GM19025 (cell line): ENCODE data around the gene PHACTR1.

ENCODE experiments used
- ATAC-seq: cut with Tn5 transposase; IDR thresholded peaks from one replicate; pipeline ENCODE4 v1.9.1; 2021; ENCODE audit warnings: mild to moderate bottlenecking, low read depth, moderate library complexity; ENCODE audit not compliant: unreplicated experiment

Gene PHACTR1

DNA sequence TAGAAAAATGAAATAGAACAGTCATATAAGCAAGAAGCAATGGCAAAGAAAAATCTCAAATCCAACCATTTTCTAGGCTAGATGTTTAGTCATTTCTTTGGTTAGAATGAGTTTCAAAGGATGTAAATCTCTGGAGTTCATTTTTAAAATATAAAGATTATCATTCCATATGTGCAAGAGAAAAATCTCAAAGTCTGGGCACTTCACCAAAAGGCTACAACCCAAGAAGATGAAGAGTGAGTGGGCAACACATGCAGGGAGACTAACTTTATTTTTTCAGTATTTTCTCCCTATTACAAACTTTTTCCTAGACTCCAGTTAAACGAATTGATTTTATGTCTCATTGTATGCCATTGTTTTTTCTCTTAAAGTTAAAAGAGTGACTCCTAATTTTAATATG, 83.6 kb downstream of the PHACTR1 start:
- no peak for ATAC-seq

DNA sequence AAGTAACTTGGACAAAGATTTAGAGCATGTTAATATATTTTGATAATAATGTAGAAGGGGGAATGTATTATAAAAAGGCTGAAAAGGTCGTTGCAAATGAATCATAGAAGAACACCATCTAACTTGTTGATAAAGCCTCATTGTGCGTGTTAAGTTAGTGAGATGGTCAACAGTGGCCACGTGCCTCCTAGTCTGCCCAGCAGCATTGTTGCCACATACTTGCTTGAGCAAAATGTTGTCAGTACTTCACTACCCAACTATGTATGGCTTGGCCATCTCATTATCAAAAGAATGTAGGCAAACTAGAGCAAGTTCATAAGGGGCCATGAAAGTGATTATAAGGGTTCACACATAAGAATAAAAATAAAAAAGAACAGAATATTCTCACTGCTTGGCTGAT, 84.6 kb downstream of the PHACTR1 start:
- ATAC-seq, result no peak

DNA sequence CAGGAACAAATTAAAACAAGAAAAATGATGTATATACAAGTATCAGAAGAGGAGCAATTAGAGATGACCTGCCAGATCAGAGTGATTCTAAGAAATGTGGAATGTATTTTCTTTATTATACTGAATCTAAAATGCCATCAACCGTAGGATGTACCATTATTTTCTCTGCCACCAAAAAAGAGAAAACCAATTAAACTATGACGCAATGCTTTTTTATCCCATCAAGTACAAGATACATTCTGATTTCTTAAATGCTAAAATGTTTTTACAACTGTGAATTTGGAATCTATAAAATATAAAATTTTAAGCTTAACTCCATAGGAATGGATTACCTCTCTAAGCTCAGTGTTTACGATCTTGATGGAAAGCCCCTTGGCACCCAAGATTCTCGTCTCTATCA, 85.9 kb downstream of the PHACTR1 start:
- ATAC-seq, result no peak

DNA sequence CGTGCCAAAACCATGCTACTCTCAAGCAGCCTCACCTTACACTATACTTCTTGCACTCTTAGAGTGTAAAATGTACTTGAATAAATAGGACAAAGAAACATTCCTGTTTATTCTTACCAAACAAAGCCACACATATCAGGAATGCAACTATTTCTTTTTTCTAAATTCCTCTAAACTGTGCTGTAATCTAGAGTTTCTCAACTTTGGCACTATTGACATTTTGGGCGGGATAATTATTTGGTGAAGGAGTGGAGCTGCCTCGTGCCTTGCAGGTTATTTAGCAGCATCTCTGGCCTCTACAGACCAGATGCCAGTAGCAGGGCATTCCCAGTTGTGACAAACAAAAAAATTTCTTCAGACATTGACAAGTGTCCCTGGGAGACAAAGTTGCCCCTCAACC, 86.9 kb downstream of the PHACTR1 start:
- no peak for ATAC-seq

DNA sequence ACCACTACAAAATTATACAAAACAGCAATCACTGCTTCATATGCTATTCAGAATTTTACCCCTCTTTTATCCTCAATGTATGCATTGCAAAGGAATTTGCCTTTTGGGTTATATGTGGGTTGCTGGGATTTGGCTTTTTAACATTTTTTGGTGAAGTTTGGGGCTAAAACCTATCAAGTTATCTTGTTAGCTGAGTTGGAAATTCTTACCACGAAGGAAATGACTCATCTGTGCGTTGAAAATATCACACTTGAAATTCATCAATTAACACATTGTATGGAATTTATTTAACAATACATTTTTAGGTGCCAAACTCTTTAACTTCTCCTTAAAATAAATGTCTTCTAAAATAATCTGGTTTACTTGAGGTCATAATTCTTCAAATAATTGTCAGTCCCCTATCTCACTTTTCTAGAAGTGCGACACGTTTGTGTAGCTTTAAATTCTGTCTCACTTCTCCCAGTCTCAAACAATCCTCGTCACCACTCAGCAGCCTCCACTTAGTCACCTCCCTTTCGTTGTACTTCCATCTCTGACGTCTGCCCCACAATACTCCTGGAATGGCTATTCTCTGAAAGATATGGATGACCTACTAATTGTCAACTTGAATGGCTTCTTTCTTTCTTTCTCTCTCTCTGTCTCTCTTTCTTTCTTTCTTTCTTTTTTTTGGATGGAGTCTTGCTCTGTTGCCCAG, 88.5 kb downstream of the PHACTR1 start:
- no peak for ATAC-seq

DNA sequence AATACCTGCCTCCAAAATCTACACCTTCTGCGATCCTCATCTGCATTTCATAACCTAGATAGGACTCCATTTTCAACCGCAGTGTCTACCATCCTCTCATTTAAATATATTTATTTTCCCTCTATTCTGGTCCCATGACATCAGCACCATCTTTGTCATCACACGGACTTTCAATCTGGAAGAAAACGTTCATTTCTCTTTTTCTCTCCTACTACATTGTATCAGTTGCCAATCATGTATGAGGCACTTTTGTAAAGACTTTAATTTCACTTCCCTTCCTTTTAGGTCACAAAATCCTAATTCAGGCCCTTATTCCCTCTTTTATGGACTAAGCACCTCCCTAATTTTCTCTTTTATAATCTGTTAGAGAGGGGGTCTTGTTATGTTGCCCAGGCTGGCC, 89.6 kb downstream of the PHACTR1 start:
- no peak for ATAC-seq

DNA sequence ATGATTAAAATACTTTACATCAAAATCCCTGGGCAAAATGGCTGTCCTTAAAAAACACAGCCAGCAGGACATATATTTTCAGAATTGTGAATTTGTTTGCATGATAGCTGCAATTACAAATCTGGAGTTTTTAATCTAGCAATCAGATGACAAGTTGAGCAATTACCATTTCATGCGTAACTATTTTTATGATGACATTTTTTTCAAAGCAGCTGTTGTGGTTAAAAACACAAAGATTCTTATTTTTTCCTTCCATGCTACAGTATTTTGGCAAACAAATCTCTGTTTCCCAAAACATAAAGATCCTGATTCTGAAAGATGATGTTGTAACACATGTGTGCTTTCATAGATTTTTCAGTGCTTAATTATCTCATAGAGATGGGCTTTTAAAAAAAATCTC, 90.2 kb downstream of the PHACTR1 start:
- ATAC-seq, result no peak

DNA sequence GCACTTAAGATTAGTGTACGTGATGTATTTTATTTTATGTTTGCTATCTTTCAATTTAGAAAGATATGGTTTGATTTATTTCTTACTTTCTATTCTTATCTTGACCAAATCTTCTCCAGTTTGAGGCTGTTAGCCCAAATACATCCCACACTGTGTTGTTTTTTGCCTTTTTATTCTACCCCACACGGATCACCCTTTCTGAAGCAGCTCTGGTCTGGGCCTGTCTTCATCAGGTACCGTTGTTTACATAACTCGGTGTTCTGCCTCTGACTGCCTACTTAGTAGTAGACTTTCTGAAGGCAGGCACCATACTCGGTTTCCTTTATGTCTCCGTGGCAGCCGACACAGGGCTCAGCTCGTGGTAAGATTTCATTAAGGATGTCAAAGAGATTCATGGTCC, 95.0 kb downstream of the PHACTR1 start:
- no peak for ATAC-seq

DNA sequence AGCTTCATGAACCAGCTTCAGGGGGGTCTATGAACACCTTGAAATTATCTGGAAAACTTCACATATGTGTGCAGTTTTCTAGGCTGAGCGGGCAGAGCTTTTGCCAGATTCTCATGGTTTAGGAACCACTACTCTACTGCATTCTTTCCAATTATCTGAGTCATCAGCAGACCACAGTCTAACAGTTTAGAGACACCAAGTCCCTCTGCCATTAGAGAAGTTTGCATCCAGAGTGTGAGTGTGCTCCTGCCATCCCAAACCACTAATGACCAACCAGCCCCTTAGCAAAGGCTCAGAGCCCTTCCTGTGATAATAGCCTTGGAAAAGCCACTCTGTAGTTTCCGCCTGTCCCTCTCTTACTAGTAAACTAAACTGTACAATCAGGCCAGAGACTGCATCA, 96.8 kb downstream of the PHACTR1 start:
- no peak for ATAC-seq

DNA sequence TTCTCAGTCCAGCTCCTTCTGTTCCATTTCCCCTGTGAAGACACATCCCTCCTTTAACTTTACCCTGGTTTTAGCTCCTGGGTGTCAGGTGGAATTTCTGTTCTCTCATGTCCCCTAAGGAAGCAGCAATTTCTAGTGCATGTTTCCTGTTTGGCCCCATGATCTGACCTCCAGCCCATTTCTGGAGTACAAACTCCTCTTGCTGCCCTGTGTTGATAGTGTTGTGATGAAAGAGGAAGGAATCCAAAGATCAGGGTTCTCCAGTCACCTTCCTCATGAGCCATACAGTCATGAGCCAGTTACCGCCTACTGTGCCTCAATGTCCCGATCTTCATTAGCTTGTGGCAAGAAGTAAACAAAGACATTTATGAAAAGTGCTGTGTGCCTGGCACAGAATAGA, 97.4 kb downstream of the PHACTR1 start:
- ATAC-seq, result no peak

DNA sequence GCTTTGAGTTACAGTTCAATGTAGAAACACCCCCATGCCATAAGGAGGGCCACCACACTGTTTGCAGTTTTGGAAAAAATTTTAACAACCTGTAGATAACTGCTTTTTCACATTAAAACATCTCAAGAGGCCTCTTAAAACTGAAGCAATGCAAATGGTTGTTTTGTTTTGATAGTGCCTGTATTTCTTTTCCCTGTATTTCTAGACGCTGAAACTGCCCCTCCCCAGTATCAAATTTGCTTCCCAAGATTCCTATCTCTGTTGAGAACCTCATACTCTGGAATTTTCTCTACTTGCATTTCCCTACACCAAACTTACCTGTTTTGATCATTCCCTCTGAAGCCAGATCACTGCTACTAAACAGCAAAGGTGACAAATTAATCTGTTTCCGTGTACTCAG, 98.5 kb downstream of the PHACTR1 start:
- ATAC-seq, result no peak

DNA sequence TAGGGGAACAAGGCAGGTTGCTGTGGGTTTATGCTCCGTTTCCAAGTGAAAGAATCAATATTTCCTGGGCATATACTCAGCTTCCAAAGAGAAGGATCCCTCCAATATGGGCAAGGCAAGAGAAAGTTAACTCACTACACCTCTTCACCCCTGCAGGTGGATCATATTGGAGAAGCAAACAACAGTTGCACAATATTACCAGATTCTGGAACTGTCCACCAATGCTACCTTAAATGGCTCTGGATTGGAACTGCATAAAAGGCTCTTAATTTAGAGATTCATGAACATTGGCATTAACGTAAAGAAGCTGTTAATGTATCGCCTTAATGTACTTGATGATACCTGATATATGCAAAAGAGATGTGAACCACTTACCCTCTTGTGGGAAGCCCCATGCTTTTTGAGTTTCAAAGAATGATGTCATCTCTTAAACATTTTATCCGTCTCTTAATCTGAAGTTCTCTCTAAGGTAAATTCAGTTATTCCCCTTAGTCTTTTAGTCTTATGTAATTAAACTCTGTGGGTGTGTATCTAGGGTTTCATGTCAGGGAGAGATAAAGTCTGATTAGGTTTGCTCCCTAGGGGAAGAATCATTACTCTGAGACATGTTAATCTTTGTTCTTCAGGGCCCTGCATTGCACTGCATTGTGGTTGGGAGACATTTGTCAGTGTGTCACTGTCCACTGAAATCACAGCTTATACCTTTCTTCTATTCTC, 99.5 kb downstream of the PHACTR1 start:
- ATAC-seq, result no peak

DNA sequence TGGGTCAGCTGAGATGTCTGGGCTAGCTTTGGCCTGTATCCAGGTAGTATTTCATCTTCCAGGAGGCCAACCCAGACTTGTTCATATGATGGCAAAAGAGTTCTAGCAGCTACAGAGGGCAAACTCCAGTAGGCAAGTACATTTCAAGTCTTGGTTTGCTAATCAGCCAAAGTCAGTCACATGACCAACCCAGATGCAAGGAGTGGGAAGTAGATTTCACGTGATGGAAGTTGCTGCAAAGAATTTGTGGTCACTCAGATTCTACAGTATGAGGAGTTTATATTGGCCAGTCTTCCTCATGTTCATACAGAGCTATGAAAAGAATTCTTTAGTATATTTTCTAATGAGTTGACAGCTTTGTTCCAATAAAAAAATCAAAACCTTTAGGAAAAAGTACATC, 101.8 kb downstream of the PHACTR1 start:
- no peak for ATAC-seq

DNA sequence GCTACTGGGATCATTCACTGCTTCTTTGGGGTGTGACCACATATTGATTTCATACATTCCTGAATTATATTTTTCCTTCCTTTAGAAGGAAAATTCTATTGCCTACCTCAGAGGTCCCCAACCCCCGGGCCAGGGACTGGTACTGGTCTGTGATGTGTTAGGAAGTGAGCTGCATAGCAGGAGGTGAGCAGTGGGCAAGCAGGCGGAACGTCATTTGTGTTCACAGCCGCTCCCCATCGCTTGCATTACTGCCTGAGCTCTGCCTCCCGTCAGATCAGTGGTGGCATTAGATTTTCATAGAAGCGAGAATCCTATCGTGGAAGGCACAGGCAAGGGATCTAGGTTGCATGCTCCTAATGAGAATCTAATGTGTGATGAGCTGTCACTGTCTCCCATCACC, 107.3 kb downstream of the PHACTR1 start:
- ATAC-seq, result no peak

DNA sequence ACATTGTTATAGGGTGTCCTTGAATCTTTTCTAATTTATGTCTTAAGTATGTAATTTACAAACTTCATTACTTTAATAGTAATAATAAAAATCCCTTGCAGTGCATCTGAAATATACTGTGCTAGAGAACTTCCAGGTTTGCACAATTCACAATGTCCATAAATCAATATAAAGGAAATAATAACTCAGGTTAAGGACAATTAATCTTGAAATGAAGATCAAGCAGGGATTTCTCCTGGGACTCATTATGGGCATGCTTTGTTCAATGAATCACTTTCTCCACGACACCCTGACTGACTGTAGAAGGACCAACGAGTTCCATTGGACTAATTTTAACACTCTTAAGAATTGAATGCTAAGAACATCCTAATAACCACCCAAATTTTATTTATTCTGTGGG, 110.0 kb downstream of the PHACTR1 start:
- no peak for ATAC-seq

DNA sequence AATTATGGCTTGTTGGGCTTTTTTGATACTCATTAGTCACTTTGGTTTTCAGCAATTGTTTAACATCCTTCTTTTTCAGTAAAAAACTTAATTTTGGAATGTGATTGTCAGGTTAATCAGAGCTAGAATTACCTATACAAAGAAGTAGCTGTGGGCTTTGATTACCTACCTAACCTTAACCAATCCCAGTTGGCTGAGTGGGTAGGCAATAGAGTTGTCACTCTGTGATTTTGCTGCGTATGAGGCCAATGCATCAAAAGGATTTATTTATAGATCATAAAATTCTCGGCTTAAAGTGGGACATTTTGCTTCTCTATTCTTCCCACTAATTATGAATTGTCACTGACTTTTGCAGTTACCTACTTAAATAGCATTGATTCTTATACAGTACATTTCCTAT, 111.4 kb downstream of the PHACTR1 start:
- ATAC-seq, result no peak

DNA sequence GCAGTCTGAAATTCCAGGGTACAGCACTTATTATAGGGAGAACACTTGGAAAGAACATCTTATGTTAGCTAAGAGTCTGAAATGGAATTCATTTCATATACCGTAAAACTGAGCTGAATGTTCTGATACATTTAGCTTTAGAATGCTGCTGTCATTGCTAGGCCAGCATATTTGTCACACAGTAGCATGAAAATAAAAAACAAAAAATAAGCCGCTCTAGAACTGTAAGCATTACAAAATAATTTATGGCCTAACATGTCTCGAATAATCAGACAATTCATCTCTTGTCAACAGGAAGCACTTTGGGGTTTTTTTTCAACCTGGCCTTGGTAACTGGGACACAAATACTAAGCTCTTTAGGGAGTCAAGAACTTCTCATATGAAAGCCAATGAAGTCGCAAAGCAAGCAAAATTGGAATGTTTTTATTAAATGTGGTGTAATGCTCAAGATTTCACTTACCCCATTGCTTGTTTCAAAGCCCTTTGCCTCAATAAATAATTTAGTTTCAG, 115.7 kb downstream of the PHACTR1 start:
- ATAC-seq, result no peak

DNA sequence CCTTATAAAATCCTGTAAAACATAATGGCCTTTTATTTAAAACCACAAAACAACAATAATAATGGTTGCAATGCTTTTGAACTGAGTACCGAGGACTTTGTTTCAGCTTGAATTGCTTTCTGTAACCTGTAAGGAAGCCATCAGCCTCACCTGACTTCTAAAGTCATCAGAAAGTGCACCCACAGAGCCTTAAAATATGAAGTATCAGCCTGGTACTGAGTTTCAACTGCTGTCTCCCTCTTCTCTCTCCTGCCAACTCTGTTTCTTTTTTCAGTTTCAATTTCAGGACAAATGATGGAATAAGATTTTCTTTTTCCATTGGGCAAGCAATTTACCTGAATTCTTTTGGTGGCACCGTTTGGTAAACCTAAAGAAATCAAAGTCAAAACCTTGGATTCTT, 119.4 kb downstream of the PHACTR1 start:
- ATAC-seq, result no peak

DNA sequence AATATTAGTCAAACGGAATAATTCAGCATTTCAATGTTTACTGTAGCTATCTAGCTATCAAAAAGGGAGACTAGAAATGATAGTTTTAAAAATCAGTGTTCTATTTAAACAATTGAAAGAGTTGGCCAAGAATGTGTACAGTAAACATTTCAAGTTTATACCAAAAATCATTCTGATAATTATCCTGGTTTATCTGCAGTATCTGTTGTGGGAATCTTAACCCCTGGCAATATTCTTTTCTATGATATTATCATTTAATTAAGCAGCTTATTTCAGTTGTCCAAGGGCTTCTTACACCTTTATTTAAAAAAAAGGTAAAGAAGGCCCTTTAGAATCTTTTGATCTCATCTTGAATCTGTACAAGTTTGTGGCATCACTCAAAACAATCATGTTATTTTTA, 125.1 kb downstream of the PHACTR1 start:
- ATAC-seq, result no peak

DNA sequence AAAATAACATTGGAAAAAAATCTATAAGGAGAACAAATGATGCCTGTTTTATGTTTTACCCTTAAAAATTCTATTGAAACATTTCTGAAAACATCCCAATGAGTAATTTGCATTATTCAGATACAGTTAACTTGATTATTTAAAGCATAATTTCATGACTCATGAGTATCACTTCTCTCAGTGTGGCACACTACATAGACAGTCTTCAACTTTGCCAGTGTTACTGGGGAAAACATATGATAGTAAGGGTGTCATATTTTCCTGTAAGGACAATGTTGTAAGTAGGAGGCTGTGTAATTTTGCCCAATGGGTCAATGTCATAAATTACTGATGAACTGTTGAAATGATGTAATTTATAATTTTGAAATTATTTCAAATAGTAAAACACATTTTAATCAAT, 125.5 kb downstream of the PHACTR1 start:
- no peak for ATAC-seq

DNA sequence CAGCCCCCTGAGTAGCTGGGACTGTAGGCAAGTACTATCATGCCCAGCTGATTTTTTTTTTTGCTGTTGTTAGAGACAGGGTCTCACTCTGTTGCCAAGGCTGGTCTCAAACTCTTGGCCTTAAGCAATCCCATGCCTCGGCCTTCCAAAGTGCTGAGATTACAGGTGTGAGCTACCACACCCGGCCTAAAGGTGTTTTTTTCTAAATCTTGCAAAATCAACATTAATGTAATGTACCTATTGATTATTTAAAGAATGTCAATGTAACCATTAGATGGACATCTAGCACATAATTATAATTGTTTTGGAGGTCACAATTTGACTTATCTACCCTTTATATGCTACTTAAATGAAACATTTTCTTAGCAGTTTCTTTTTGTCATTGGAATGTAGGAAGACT, 126.1 kb downstream of the PHACTR1 start:
- ATAC-seq, result no peak
